Breast epithelium (tissue), 4 donors: ENCODE data around the gene AEBP1. TPM values are rescaled to one million over a fixed set of nuclear protein-coding genes. Genes with fewer than 3 reads are reported as not detected.

Experiments used
- DNase-seq, 2 donors: peaks; one replicate each; pipeline ENCODE4 v3.0.0-alpha.2; 2019; ENCODE audit warnings: low spot score in 2 of 2
- H3K27ac ChIP-seq, 2 donors: fragments of 200-600 bp; sonication (generic) in 1 of 2; one replicate each; pipeline ENCODE4 v1.5.1; 2016 to 2019; ENCODE audit warnings: mild to moderate bottlenecking in 1 of 2
- H3K27me3 ChIP-seq, 2 donors: fragments of 200-600 bp; sonication (generic) in 1 of 2; one replicate each; pipeline versions ENCODE4 v1.5.1 to v1.6.0; 2017 to 2019; ENCODE audit warnings: control low read depth in 1 of 2, mild to moderate bottlenecking in 1 of 2
- H3K36me3 ChIP-seq: fragments of 200-600 bp; one replicate; pipeline ENCODE4 v1.5.1; 2019
- H3K4me1 ChIP-seq, 2 donors: fragments of 200-600 bp; sonication (generic); one replicate each; pipeline ENCODE4 v1.5.1; 2016 to 2019; ENCODE audit warnings: control low read depth in 1 of 2
- H3K4me3 ChIP-seq, 3 donors: fragments of 200-600 bp; sonication (generic); 1 replicate in 2 of 3; 2 replicates in 1 of 3; pipeline ENCODE4 v1.5.1; 2016 to 2019; ENCODE audit warnings: mild to moderate bottlenecking in 3 of 3, moderate library complexity in 2 of 3
- H3K9me3 ChIP-seq, 2 donors: fragments of 200-600 bp; sonication (generic) in 1 of 2; one replicate each; pipeline ENCODE4 v1.5.1; 2016 to 2019; ENCODE audit warnings: control low read depth in 1 of 2
- POLR2A ChIP-seq: fragments of 450-650 bp; IDR thresholded peaks from one replicate; pipeline ENCODE4 v1.6.1; 2016; ENCODE audit warnings: antibody characterized with exemption, mild to moderate bottlenecking, moderate library complexity
- POLR2AphosphoS5 ChIP-seq, 3 donors: sonication (generic); formaldehyde crosslinking; IDR thresholded peaks; one replicate each; pipeline ENCODE4 v1.6.1; 2017; ENCODE audit warnings: antibody characterized with exemption in 3 of 3
- intact Hi-C: fragments of 100-400 bp; cut with DNase I; formaldehyde crosslinking; loops from one replicate; pipeline ENCODE4 v1.15.1; 2023; ENCODE audit warnings: low total_unique reads
- total RNA-seq, 3 donors: library from RNA; depleted of rRNA; stranded (reverse); fragments of >200 nt; gene quantifications; one replicate each; pipeline ENCODE4 v1.1.0, GENCODE V29; 2016
- TF ChIP-seq, protein P1 (sequence below), 3 donors: fragments of 450-650 bp; IDR thresholded peaks; one replicate each; pipeline ENCODE4 v1.5.1; 2016 to 2017; ENCODE audit warnings: antibody characterized with exemption in 3 of 3, mild to moderate bottlenecking in 3 of 3, moderate library complexity in 3 of 3

AEBP1 gene
- total RNA-seq, 3 donors from 2014 or later, result 85.6 to 300 (median 145) TPM

DNA sequence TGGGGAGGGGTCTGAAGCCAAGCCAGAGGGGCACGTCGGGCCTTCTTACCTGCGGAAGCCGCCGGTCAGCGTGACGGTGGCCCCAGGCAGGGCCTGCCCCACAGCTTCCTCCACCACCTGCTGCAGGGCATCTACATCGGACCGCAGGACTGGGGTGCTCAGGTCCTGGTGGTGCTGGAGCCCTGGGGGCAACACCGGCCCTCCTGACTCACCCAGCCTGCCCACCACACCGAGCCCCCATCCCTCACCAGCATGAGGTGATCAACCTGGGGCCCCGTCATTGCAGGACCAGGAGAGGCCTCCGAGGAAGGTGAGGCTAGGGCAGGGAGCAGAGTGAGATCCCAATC lies 29.8 kb upstream of the AEBP1 start:
- DNase-seq, result no peak
- no peak for TF ChIP-seq POLR2AphosphoS5 (IDR thresholded peaks at IDR 0.05)
- TF ChIP-seq, protein P1, sequence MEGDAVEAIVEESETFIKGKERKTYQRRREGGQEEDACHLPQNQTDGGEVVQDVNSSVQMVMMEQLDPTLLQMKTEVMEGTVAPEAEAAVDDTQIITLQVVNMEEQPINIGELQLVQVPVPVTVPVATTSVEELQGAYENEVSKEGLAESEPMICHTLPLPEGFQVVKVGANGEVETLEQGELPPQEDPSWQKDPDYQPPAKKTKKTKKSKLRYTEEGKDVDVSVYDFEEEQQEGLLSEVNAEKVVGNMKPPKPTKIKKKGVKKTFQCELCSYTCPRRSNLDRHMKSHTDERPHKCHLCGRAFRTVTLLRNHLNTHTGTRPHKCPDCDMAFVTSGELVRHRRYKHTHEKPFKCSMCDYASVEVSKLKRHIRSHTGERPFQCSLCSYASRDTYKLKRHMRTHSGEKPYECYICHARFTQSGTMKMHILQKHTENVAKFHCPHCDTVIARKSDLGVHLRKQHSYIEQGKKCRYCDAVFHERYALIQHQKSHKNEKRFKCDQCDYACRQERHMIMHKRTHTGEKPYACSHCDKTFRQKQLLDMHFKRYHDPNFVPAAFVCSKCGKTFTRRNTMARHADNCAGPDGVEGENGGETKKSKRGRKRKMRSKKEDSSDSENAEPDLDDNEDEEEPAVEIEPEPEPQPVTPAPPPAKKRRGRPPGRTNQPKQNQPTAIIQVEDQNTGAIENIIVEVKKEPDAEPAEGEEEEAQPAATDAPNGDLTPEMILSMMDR (IDR thresholded peaks at IDR 0.05), result no peak
- no peak for TF ChIP-seq POLR2A
- H3K36me3 ChIP-seq, result no peaks in the 10 kb centered on the region
- no peaks in the 10 kb centered on the region for H3K27me3 ChIP-seq
- H3K9me3 ChIP-seq, result no peaks in the 10 kb centered on the region
- H3K4me1 ChIP-seq, result peaks cover 4 to 8% of the 10 kb centered on the region in 2 donors
- H3K4me3 ChIP-seq, result no peak overlapping the region
- intact Hi-C loops, result no loop called here
- peak overlapping the region; percentile 11 to 72 for H3K27ac ChIP-seq

DNA sequence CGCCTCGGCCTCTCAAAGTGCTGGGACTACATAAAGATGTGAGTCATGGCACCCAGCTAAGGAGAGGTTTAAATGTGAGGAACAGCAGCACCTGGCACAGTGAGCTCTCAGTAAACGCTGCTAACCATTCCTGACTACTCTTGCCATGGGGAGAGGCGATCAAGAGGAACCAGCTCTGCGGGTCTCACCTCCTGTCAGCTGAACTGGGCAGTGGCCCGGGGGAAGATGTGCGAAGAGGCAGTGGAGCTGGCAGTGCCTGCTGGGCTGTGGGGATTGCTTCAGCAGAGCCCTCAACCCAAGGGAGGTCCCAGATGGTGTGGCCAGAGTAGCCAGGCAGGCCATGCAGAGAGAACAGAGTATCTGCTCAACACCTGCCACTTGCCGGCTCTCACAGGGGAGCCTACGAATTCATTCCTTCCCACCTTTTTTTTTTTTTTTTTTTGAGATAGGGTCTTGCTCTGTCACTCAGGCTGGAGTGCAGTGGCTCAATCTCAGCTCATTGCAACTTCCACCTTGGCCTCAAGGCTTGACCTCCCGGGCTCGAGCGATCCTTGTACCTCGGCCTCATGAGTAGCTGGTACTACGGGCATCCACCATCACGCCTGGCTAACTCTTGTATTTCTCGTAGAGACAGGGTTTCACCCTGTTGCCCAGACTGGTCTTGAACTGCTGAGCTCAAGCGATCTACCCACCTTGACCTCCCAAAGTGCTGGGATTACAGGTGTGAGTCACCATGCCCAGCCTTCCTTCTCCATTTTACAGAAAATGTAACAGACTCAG lies 28.7 kb upstream of the AEBP1 start:
- no peak for DNase-seq
- Histone ChIP-seq H3K4me3 (no peak overlapping the region), H3K4me1 (peaks cover 4 to 8% of the 10 kb centered on the region in 2 donors), H3K36me3 (no peaks in the 10 kb centered on the region), H3K27ac (peak overlapping the region in 1 of 2 donors; percentile 72), H3K27me3 (no peaks in the 10 kb centered on the region), H3K9me3 (no peaks in the 10 kb centered on the region)
- TF ChIP-seq POLR2AphosphoS5 (IDR thresholded peaks at IDR 0.05) (no peak), POLR2A (no peak)
- TF ChIP-seq, protein P1 (IDR thresholded peaks at IDR 0.05), result no peak
- intact Hi-C loops, result no loop called here

DNA sequence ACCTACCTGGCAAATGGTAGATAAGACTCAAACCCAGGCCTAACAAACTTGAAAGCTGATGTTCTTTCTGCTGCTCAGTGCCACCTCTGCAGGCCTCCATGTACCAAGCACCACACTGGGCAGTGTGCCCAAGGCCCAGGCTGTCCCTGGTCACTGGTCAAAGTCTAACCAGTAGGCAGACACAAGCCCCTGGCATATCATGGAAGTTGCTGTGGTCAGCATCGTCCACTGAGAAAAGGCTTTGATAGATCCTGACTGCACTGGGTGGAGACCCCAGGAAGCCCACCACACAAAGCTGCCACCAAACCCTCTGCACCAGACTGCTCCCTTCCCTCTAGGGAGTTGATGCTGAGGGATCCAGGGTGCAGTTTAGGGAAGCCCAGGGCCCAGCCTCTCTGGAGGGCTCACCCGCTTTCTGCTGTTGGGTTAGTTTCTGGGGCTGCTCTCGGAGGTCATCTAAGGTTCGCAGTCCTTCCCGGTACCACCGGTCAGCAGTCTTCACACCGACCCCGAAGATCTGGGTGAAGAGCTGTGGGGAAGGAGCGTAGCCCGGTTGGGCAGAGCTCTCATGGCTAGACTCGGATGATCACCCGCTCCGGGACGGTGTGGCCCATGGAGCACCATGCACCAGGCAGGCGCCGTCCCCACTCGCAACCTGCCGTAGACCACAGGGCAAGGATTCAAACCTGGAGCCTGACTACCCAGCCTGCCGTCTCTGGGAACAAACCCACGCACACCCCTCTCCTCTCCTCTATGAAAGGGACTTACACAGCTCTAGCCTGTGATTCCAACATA lies 27.8 kb upstream of the AEBP1 start:
- DNase-seq, result no peak
- Histone ChIP-seq H3K4me1 (peaks cover 4 to 8% of the 10 kb centered on the region in 2 donors), H3K27ac (no peak overlapping the region), H3K9me3 (no peaks in the 10 kb centered on the region), H3K27me3 (no peaks in the 10 kb centered on the region), H3K36me3 (no peaks in the 10 kb centered on the region), H3K4me3 (no peak overlapping the region)
- intact Hi-C loops, result no loop called here
- TF ChIP-seq POLR2A, result no peak
- TF ChIP-seq, protein P1 (IDR thresholded peaks at IDR 0.05), result no peak
- TF ChIP-seq POLR2AphosphoS5 (IDR thresholded peaks at IDR 0.05), result no peak

DNA sequence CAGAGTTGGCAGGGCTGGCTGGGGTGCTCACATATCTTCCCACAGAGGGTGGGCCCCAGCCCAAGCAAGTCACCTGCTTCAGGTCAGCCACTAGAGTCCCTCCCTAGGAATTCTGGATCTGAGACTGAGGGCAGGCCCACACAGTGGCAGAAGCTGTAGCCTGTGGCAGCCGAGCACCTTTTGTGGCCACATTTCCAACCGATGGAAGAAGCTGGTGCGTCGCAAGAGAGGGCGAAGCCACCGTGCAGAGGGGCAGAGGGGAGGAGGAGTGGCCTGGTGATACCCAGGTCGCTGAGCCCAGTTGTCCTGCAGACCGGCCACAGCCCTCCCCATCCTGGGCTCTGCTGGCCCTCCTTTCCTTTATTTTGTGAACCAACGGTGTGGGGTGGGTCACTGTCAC lies 27.1 kb upstream of the AEBP1 start:
- no peak for DNase-seq
- H3K27ac ChIP-seq, result no peak overlapping the region

More for the DNA sequence above, 27.1 kb upstream of the AEBP1 start:
- TF ChIP-seq, protein P1 (IDR thresholded peaks at IDR 0.05), result no peak
- TF ChIP-seq POLR2AphosphoS5 (IDR thresholded peaks at IDR 0.05) (no peak), POLR2A (no peak)
- intact Hi-C loops, result no loop called here
- Histone ChIP-seq H3K4me1 (peaks cover 4 to 7% of the 10 kb centered on the region in 2 donors), H3K27me3 (no peaks in the 10 kb centered on the region), H3K9me3 (no peaks in the 10 kb centered on the region), H3K4me3 (no peak overlapping the region), H3K36me3 (no peaks in the 10 kb centered on the region)
